SK-N-SH (cell line): Measurements from ENCODE around the gene DAB2. TPM values are rescaled to one million over a fixed set of nuclear protein-coding genes. Genes with fewer than 3 reads are reported as not detected.

Experiments
- CTCF ChIA-PET: fragments of 300-600, 350-600 bp; formaldehyde crosslinking; extraction: SDS; loops from one replicate; lab custom pipeline; 2021; lab: Yijun Ruan, JAX
- POLR2A ChIA-PET: fragments of 350-600 bp; sonication (Branson Sonifier 250); formaldehyde crosslinking; extraction: SDS; loops from one replicate; lab custom pipeline; 2020; ENCODE audit warnings: antibody characterized with exemption, inconsistent platforms; lab: Yijun Ruan, JAX
- DNase-seq: peaks from one replicate; pipeline ENCODE4 v3.0.0; 2012
- H2AFZ ChIP-seq: fragments of 200-600 bp; sonication (generic); 2 replicates; pipeline ENCODE4 v1.8.1; 2016; ENCODE audit warnings: antibody characterized with exemption, mild to moderate bottlenecking, low read depth
- H3F3A ChIP-seq: fragments of 200-600 bp; sonication (generic); replicated peaks from 2 replicates; pipeline ENCODE3; 2016; ENCODE audit warnings: antibody characterized with exemption, mild to moderate bottlenecking; ENCODE audit not compliant: insufficient read depth
- H3K27ac ChIP-seq, 2 experiments: fragments of 200-500 bp in 1 of 2; fragments of 200-600 bp in 1 of 2; sonication (Bioruptor generic) in 1 of 2; sonication (generic), shearing (Covaris generic) in 1 of 2; 2 replicates each; pipeline versions ENCODE4 v1.5.1 to v1.6.1; 2014 to 2016; ENCODE audit warnings: low read depth in 2 of 2, inconsistent platforms in 1 of 2, low read length in 1 of 2, mild to moderate bottlenecking in 1 of 2, mixed read lengths in 1 of 2
- H3K27me3 ChIP-seq: fragments of 200-600 bp; sonication (generic), shearing (Covaris generic); 2 replicates; pipeline ENCODE4 v1.6.1; 2016; ENCODE audit warnings: mixed run types; ENCODE audit not compliant: insufficient read depth
- H3K36me3 ChIP-seq, 2 experiments: fragments of 200-500 bp in 1 of 2; fragments of 200-600 bp in 1 of 2; sonication (Bioruptor generic) in 1 of 2; sonication (generic) in 1 of 2; replicated peaks in 1 of 2; 2 replicates each; pipeline versions ENCODE3 to v1.5.1; 2014 to 2016; ENCODE audit warnings: low read length in 1 of 2, mild to moderate bottlenecking in 1 of 2; ENCODE audit not compliant: insufficient read depth in 2 of 2, control insufficient read depth in 1 of 2
- H3K4me1 ChIP-seq, 2 experiments: fragments of 200-500 bp in 1 of 2; fragments of 200-600 bp in 1 of 2; sonication (Bioruptor generic) in 1 of 2; sonication (generic), shearing (Covaris generic) in 1 of 2; 2 replicates each; pipeline versions ENCODE4 v1.5.1 to v1.6.1; 2014 to 2016; ENCODE audit warnings: low read depth in 1 of 2, low read length in 1 of 2, mixed run types in 1 of 2; ENCODE audit not compliant: insufficient read depth in 2 of 2, control insufficient read depth in 1 of 2
- H3K4me2 ChIP-seq: fragments of 200-600 bp; sonication (generic), shearing (Covaris generic); 2 replicates; pipeline ENCODE4 v1.6.1; 2017; ENCODE audit warnings: mixed run types
- H3K4me3 ChIP-seq, 2 experiments: fragments of 200-500 bp in 1 of 2; fragments of 200-600 bp in 1 of 2; sonication (Bioruptor generic) in 1 of 2; sonication (generic), shearing (Covaris generic) in 1 of 2; 2 replicates each; pipeline versions ENCODE4 v1.5.1 to v1.8.1; 2014 to 2016; ENCODE audit warnings: low read depth in 2 of 2, inconsistent platforms in 1 of 2, low read length in 1 of 2, mild to moderate bottlenecking in 1 of 2, mixed read lengths in 1 of 2, moderate library complexity in 1 of 2
- H3K79me2 ChIP-seq: fragments of 200-600 bp; sonication (generic); 2 replicates; pipeline ENCODE4 v1.8.1; 2017; ENCODE audit warnings: mild to moderate bottlenecking; ENCODE audit not compliant: insufficient read depth
- H3K9ac ChIP-seq: fragments of 200-600 bp; sonication (generic); 2 replicates; pipeline ENCODE4 v1.6.1; 2017; ENCODE audit warnings: mixed run types
- H3K9me2 ChIP-seq: fragments of 200-600 bp; sonication (generic); 2 replicates; pipeline ENCODE4 v1.6.1; 2017; ENCODE audit warnings: mixed run types
- H3K9me3 ChIP-seq: fragments of 200-600 bp; sonication (generic); 2 replicates; pipeline ENCODE4 v1.6.1; 2017; ENCODE audit warnings: mixed run types, mild to moderate bottlenecking, moderate library complexity
- H4K20me1 ChIP-seq: fragments of 200-600 bp; sonication (generic); 2 replicates; pipeline ENCODE4 v1.6.1; 2017; ENCODE audit warnings: mild to moderate bottlenecking, mixed run types; ENCODE audit not compliant: insufficient read depth
- CHD2 ChIP-seq: fragments of 150-350 bp; IDR thresholded peaks from 2 replicates; pipeline ENCODE4 v1.6.1; 2018; ENCODE audit warnings: low read length; ENCODE audit not compliant: partially characterized antibody
- EP300 ChIP-seq, 2 experiments: IDR thresholded peaks; 2 replicates each; pipeline versions ENCODE4 v1.4.0 to v1.6.1; 2012; ENCODE audit warnings: borderline replicate concordance in 1 of 2, low read depth in 1 of 2, low read length in 1 of 2
- EZH2phosphoT487 ChIP-seq: fragments of 200-600 bp; sonication (generic); IDR thresholded peaks from 2 replicates; pipeline ENCODE4 v1.6.1; 2017; ENCODE audit warnings: low read depth, mixed run types, mild to moderate bottlenecking, antibody characterized with exemption, moderate library complexity, borderline replicate concordance
- GATA2 ChIP-seq: sonication (generic); formaldehyde crosslinking; IDR thresholded peaks from 2 replicates; pipeline ENCODE4 v1.5.0; 2020; ENCODE audit warnings: mild to moderate bottlenecking, missing genetic modification reagents
- MEF2A ChIP-seq: IDR thresholded peaks from 2 replicates; pipeline ENCODE4 v1.4.0; 2012; ENCODE audit warnings: low read depth, borderline replicate concordance
- NFIC ChIP-seq: IDR thresholded peaks from 2 replicates; pipeline ENCODE4 v1.4.0; 2012; ENCODE audit warnings: borderline replicate concordance
- POLR2AphosphoS5 ChIP-seq: IDR thresholded peaks from 2 replicates; pipeline ENCODE4 v1.6.1; 2012; ENCODE audit warnings: low read depth, low read length
- TCF12 ChIP-seq: IDR thresholded peaks from 2 replicates; pipeline ENCODE4 v1.4.0; 2012
- YY1 ChIP-seq: IDR thresholded peaks from 2 replicates; pipeline ENCODE4 v1.4.0; 2012; ENCODE audit warnings: low read depth, mild to moderate bottlenecking
- WGBS: methylation state at CpG from one replicate; pipeline ENCODE4 v1.1.6; 2017; ENCODE audit warnings: low lambda C conversion rate; 5-methylcytosine and 5-hydroxymethylcytosine counted together
- polyA plus RNA-seq, 3 experiments: library from polyadenylated mRNA; depleted of rRNA; stranded (reverse); fragments of >200 nt; gene quantifications; 2 replicates each; pipeline ENCODE4 v1.2.3, GENCODE V29; 2012
- TF ChIP-seq, protein P1 (sequence below): IDR thresholded peaks from 2 replicates; pipeline ENCODE4; 2012
- TF ChIP-seq, protein P2 (sequence below): IDR thresholded peaks from 2 replicates; pipeline ENCODE4 v1.4.0; 2012; ENCODE audit warnings: low read depth, borderline replicate concordance
- TF ChIP-seq, protein P3 (sequence below): fragments of 200-600 bp; sonication (generic); IDR thresholded peaks from 2 replicates; pipeline ENCODE4 v1.6.1; 2017; ENCODE audit warnings: antibody characterized with exemption, mild to moderate bottlenecking, moderate library complexity

DAB2 gene
- polyA plus RNA-seq, 1 of the 3 experiments (the other 2 are of a cell fraction): 23.7 TPM

DNA sequence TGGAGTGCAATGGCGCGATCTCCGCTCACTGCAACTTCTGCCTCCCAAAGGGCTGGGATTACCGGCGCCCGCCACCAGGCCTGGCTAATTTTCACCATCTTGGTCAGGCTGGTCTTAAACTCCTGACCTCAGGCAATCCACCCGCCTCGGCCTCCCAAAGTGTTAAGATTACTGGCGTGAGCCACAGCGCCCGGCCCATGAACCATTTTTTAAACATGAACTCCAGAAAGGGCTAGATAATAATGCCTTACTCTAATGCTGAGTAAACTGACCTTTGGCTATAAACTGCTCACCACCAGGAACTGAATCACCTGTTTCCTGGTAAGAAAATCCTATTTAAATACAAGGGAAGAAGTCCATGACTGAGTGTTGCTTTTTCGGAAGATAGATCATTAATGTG lies 23.2 kb upstream of the DAB2 start:
- no peak overlapping the region for H3K4me2 ChIP-seq
- no peak overlapping the region for H3K4me3 ChIP-seq
- H3K9me3 ChIP-seq: no peaks in the 10 kb centered on the region
- H3F3A ChIP-seq: peaks cover 20% of the 10 kb centered on the region
- WGBS: 52% methylated on average over 12 of the region's 12 CpGs
- TF ChIP-seq EZH2phosphoT487: no peak
- no peak for TF ChIP-seq YY1
- no peak for TF ChIP-seq TCF12
- TF ChIP-seq, all 33 proteins: peak for 0
- POLR2A ChIA-PET: no interaction called here
- Histone ChIP-seq H3K27me3 (no peaks in the 10 kb centered on the region), H3K79me2 (no peaks in the 10 kb centered on the region), H3K36me3 (no peaks in the 10 kb centered on the region), H3K9me2 (no peaks in the 10 kb centered on the region), H4K20me1 (no peaks in the 10 kb centered on the region), H3K9ac (no peak overlapping the region), H3K27ac (no peak overlapping the region), H2AFZ (no peak overlapping the region), H3K4me1 (peaks cover 0 to 7% of the 10 kb centered on the region in 2 experiments; a peak in 2 of 4 replicates)
- CTCF ChIA-PET: no interaction called here
- DNase-seq: no peak

DNA sequence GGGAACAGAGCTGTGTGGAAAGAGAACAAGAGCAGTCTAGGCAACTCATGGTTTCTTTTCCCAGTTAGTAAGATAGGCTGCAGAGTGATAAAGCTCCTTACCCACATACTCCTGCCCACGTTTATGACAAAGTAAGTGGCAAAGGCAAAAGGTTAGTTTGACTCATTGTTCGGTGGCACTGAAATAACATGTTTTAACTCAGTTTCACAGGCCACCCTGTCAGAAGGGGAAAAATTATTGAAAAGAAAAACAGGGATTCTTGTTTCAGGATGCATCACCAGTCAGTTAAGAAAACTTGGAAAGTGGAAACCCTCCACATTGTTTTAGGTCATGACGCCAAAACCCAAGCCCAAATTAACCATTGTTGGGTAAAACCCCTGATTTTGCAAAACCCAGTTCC lies 22.3 kb upstream of the DAB2 start:
- ChIA-PET POLR2A (no interaction called here), CTCF (interaction anchor here (0.8 kb wide), 1 partner anchor 22 kb away, joined by 3 read pairs; the partner anchor contains the start of gene DAB2)
- Histone ChIP-seq H3K4me1 (peaks cover 0 to 5% of the 10 kb centered on the region in 2 experiments; a peak in 2 of 4 replicates), H3K9me2 (no peaks in the 10 kb centered on the region), H4K20me1 (no peaks in the 10 kb centered on the region), H2AFZ (no peak overlapping the region), H3K27ac (peak overlapping the region in 1 of 2 experiments; percentile 53; a peak in 2 of 4 replicates), H3F3A (peaks cover 20% of the 10 kb centered on the region), H3K4me2 (no peak overlapping the region), H3K9me3 (no peaks in the 10 kb centered on the region), H3K9ac (no peak overlapping the region), H3K27me3 (no peaks in the 10 kb centered on the region), H3K79me2 (no peaks in the 10 kb centered on the region), H3K4me3 (no peak overlapping the region), H3K36me3 (no peaks in the 10 kb centered on the region)
- WGBS: 25% methylated on average over 3 of the region's 3 CpGs
- no peak for DNase-seq
- TF ChIP-seq NFIC: no peak
- TF ChIP-seq EP300 (IDR thresholded peaks at IDR 0.05; ENCODE audit: borderline replicate concordance in 1 of 2, low read depth in 1 of 2, low read length in 1 of 2): 0 out of 4 replicates have a peak, but pooled peaks of 1 of the 2 experiments have one; percentile 10
- TF ChIP-seq GATA2: no peak
- TF ChIP-seq, protein P1, sequence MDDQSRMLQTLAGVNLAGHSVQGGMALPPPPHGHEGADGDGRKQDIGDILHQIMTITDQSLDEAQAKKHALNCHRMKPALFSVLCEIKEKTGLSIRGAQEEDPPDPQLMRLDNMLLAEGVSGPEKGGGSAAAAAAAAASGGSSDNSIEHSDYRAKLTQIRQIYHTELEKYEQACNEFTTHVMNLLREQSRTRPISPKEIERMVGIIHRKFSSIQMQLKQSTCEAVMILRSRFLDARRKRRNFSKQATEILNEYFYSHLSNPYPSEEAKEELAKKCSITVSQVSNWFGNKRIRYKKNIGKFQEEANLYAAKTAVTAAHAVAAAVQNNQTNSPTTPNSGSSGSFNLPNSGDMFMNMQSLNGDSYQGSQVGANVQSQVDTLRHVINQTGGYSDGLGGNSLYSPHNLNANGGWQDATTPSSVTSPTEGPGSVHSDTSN: peak; percentile 51; the same call in 1 of the 2 replicates
- TF ChIP-seq CHD2: no peak
- TF ChIP-seq TCF12: peak; percentile 49; the same call in 1 of the 2 replicates

DNA sequence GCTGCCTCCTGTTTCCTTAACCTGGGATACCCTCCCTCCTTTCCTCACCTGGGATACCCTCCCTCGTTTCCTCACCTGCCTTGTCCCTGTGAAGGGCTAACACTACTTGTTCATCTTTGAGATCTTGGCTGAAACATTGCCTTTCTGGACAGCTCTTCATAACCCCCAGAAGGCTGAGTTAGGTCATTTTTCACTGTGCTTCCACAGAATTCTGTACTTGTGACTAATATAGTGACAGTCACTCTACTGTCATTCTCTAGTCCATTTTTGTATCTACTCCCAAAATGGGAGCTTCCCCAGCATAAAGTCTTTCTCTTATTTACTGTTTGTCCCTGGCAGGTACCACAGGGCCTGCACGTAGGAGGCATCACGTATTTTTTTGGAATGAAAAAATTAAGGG lies 21.5 kb upstream of the DAB2 start:
- no peak overlapping the region for H3K4me2 ChIP-seq
- DNase-seq: no peak
- H3K27ac ChIP-seq: 0 out of 4 replicates have a peak overlapping the region, but pooled peaks of 1 of the 2 experiments have one; percentile 53
- H3K9ac ChIP-seq: no peak overlapping the region
- H3F3A ChIP-seq: peaks cover 20% of the 10 kb centered on the region
- ChIA-PET POLR2A (no interaction called here), CTCF (interaction anchor here (0.8 to 1.2 kb wide), 2 partner anchors 22 to 101 kb away, joined by 3 read pairs; partner anchors contain the start of gene DAB2)
- H3K27me3 ChIP-seq: no peaks in the 10 kb centered on the region
- no peaks in the 10 kb centered on the region for H3K79me2 ChIP-seq
- no peaks in the 10 kb centered on the region for H3K9me3 ChIP-seq
- no peak overlapping the region for H3K4me3 ChIP-seq
- no peaks in the 10 kb centered on the region for H3K9me2 ChIP-seq
- WGBS: 12% methylated on average over 3 of the region's 3 CpGs
- no peaks in the 10 kb centered on the region for H4K20me1 ChIP-seq
- H3K4me1 ChIP-seq: peaks cover 0 to 5% of the 10 kb centered on the region in 2 experiments; a peak in 2 of 4 replicates
- no peaks in the 10 kb centered on the region for H3K36me3 ChIP-seq
- TF ChIP-seq, protein P2, sequence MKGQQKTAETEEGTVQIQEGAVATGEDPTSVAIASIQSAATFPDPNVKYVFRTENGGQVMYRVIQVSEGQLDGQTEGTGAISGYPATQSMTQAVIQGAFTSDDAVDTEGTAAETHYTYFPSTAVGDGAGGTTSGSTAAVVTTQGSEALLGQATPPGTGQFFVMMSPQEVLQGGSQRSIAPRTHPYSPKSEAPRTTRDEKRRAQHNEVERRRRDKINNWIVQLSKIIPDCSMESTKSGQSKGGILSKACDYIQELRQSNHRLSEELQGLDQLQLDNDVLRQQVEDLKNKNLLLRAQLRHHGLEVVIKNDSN: no peak
- TF ChIP-seq POLR2AphosphoS5: no peak
- no peak for TF ChIP-seq YY1
- TF ChIP-seq, protein P3, sequence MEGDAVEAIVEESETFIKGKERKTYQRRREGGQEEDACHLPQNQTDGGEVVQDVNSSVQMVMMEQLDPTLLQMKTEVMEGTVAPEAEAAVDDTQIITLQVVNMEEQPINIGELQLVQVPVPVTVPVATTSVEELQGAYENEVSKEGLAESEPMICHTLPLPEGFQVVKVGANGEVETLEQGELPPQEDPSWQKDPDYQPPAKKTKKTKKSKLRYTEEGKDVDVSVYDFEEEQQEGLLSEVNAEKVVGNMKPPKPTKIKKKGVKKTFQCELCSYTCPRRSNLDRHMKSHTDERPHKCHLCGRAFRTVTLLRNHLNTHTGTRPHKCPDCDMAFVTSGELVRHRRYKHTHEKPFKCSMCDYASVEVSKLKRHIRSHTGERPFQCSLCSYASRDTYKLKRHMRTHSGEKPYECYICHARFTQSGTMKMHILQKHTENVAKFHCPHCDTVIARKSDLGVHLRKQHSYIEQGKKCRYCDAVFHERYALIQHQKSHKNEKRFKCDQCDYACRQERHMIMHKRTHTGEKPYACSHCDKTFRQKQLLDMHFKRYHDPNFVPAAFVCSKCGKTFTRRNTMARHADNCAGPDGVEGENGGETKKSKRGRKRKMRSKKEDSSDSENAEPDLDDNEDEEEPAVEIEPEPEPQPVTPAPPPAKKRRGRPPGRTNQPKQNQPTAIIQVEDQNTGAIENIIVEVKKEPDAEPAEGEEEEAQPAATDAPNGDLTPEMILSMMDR: no peak
- TF ChIP-seq MEF2A: no peak
- H2AFZ ChIP-seq: no peak overlapping the region
